HEK293T (cell line): ENCODE measurements around the gene ZNF10.

Experiments used
- ARNT ChIP-seq: fragments of 450-650 bp; IDR thresholded peaks from 2 replicates; pipeline ENCODE4 v1.6.1; 2017; ENCODE audit warnings: mild to moderate bottlenecking
- BHLHE40 ChIP-seq: fragments of 450-650 bp; IDR thresholded peaks from 2 replicates; pipeline ENCODE4 v1.6.1; 2016; ENCODE audit warnings: mild to moderate bottlenecking, moderate library complexity, borderline replicate concordance
- CTBP1 ChIP-seq: fragments of 450-650 bp; IDR thresholded peaks from 2 replicates; pipeline ENCODE4 v1.6.1; 2016; ENCODE audit warnings: borderline replicate concordance
- ELF4 ChIP-seq: fragments of 450-650 bp; IDR thresholded peaks from 2 replicates; pipeline ENCODE4 v1.6.1; 2017; ENCODE audit warnings: antibody characterized with exemption
- FOXA1 ChIP-seq: fragments of 450-650 bp; IDR thresholded peaks from 2 replicates; pipeline ENCODE4 v1.6.1; 2016; ENCODE audit warnings: mild to moderate bottlenecking
- FOXM1 ChIP-seq: fragments of 450-650 bp; IDR thresholded peaks from 2 replicates; pipeline ENCODE4 v1.6.1; 2017; ENCODE audit warnings: mild to moderate bottlenecking, borderline replicate concordance
- HDGF ChIP-seq: fragments of 450-650 bp; IDR thresholded peaks from 2 replicates; pipeline ENCODE4 v1.6.1; 2017; ENCODE audit warnings: antibody characterized with exemption, borderline replicate concordance
- LEF1 ChIP-seq: fragments of 450-650 bp; IDR thresholded peaks from 2 replicates; pipeline ENCODE4 v1.6.1; 2017; ENCODE audit warnings: mild to moderate bottlenecking, borderline replicate concordance
- NFRKB ChIP-seq: fragments of 450-650 bp; IDR thresholded peaks from 2 replicates; pipeline ENCODE4 v1.6.1; 2016; ENCODE audit warnings: mild to moderate bottlenecking, moderate library complexity
- SUZ12 ChIP-seq: fragments of 450-650 bp; IDR thresholded peaks from 2 replicates; pipeline ENCODE4 v1.6.1; 2016; ENCODE audit warnings: mild to moderate bottlenecking
- TARDBP ChIP-seq: fragments of 450-650 bp; IDR thresholded peaks from 2 replicates; pipeline ENCODE4 v1.6.1; 2016

GRCh38 chr12:133145981-133146380 is 15.6 kb downstream of the ZNF10 start:
- TF ChIP-seq TARDBP (no peak), ELF4 (no peak), FOXM1 (no peak), FOXA1 (no peak), LEF1 (no peak), NFRKB (no peak), HDGF (no peak), BHLHE40 (no peak), SUZ12 (no peak), CTBP1 (no peak), ARNT (no peak)
